ENCODE data around the gene PCBP3.

GRCh38 chr21:45724345-45724961 lies 80.9 kb downstream of the PCBP3 start:
- TF ChIP-seq, protein P1, sequence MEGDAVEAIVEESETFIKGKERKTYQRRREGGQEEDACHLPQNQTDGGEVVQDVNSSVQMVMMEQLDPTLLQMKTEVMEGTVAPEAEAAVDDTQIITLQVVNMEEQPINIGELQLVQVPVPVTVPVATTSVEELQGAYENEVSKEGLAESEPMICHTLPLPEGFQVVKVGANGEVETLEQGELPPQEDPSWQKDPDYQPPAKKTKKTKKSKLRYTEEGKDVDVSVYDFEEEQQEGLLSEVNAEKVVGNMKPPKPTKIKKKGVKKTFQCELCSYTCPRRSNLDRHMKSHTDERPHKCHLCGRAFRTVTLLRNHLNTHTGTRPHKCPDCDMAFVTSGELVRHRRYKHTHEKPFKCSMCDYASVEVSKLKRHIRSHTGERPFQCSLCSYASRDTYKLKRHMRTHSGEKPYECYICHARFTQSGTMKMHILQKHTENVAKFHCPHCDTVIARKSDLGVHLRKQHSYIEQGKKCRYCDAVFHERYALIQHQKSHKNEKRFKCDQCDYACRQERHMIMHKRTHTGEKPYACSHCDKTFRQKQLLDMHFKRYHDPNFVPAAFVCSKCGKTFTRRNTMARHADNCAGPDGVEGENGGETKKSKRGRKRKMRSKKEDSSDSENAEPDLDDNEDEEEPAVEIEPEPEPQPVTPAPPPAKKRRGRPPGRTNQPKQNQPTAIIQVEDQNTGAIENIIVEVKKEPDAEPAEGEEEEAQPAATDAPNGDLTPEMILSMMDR (IDR thresholded peaks at IDR 0.05): no peak
- TF ChIP-seq POLR2A (IDR thresholded peaks at IDR 0.05): no peak

Measured in right lobe of liver (tissue), 4 donors.